Transverse colon (tissue), 4 donors: ENCODE measurements around the gene HMGN4.

Experiments used
- EP300 ChIP-seq: sonication (generic); formaldehyde crosslinking; IDR thresholded peaks from one replicate; pipeline ENCODE4 v1.6.1; 2017; ENCODE audit warnings: antibody characterized with exemption, low read depth
- POLR2A ChIP-seq: fragments of 450-650 bp; IDR thresholded peaks from one replicate; pipeline ENCODE4 v1.6.1; 2016; ENCODE audit warnings: antibody characterized with exemption, mild to moderate bottlenecking, moderate library complexity
- POLR2AphosphoS5 ChIP-seq, 3 donors: sonication (generic); formaldehyde crosslinking; IDR thresholded peaks; one replicate each; pipeline ENCODE4 v1.6.1; 2016; ENCODE audit warnings: antibody characterized with exemption in 3 of 3
- TF ChIP-seq, protein P1 (sequence below), 5 experiments: fragments of 200-600 bp in 3 of 5; fragments of 450-650 bp in 2 of 5; sonication (generic) in 3 of 5; IDR thresholded peaks; 1 replicate in 2 of 5; 2 replicates in 3 of 5; pipeline ENCODE4 v1.5.1; 2016 to 2017; ENCODE audit warnings: antibody characterized with exemption in 5 of 5, inconsistent platforms in 3 of 5, mild to moderate bottlenecking in 2 of 5, moderate library complexity in 1 of 5

DNA sequence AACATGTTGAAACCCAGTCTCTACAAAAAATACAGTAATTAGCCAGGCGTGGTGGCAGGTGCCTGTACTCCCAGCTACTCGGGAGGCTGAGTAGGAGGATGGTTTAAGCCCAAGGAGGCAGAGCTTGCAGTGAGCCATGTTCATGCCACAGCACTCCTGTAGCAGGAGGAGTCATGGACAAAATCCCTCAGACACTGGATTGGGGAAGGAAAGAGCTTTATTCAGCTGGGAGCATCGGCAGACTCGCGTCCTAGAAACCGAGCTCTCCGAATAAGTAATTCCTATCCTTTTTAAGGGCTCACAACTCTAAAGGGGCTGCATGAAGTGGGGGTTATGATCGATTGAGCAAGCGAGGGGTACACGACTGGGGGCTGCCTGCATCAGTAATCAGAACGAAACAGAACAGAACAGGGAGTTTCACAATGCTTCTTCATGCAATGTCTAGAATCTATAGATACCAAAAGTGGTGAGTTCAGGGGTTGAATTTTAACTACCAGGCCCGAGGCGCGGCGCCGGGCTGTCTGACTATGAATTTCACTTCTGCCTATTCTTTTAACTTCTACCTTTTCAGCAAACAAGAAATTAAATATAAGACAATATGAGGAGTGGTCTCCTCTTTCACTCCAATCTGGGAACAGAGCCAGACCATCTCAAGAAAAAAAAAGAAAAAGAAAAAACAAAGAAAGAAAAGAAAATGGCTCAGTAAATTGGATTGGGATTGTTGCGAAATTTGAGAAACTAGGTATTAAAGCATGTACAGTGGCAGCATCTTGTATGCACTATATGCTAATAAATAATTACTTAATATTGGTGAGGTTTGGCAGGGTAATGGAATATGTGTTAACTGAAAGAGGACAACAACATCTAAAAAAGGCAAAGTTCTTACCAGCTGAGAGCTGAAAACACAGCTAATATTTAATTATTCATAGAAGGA, 23.6 kb downstream of the HMGN4 start:
- TF ChIP-seq POLR2A: no peak
- TF ChIP-seq, protein P1, sequence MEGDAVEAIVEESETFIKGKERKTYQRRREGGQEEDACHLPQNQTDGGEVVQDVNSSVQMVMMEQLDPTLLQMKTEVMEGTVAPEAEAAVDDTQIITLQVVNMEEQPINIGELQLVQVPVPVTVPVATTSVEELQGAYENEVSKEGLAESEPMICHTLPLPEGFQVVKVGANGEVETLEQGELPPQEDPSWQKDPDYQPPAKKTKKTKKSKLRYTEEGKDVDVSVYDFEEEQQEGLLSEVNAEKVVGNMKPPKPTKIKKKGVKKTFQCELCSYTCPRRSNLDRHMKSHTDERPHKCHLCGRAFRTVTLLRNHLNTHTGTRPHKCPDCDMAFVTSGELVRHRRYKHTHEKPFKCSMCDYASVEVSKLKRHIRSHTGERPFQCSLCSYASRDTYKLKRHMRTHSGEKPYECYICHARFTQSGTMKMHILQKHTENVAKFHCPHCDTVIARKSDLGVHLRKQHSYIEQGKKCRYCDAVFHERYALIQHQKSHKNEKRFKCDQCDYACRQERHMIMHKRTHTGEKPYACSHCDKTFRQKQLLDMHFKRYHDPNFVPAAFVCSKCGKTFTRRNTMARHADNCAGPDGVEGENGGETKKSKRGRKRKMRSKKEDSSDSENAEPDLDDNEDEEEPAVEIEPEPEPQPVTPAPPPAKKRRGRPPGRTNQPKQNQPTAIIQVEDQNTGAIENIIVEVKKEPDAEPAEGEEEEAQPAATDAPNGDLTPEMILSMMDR (IDR thresholded peaks at IDR 0.05): no peak
- TF ChIP-seq EP300: no peak
- TF ChIP-seq POLR2AphosphoS5 (IDR thresholded peaks at IDR 0.05): no peak
